GF-D8 (cell line): ENCODE data around the gene PDE4D.
"Not testable (repeated sequence)": the region's sequence is repeated elsewhere in the genome, so short reads cannot be mapped to it uniquely, and the experiment has no call there.

ENCODE experiments used
- DNase-seq: peaks from one replicate; lab custom pipeline; 2025; lab: John Stamatoyannopoulos, UW

The PDE4D gene

GRCh38 chr5:59471463-59471862 lies 422.1 kb downstream of the PDE4D start:
- no peak for DNase-seq

- no peak for DNase-seq
Measured at GRCh38 chr5:59467969-59468368, 425.6 kb downstream of the PDE4D start.

GRCh38 chr5:59466271-59466670 lies 427.3 kb downstream of the PDE4D start:
- no peak for DNase-seq

GRCh38 chr5:59464969-59465368 lies 428.6 kb downstream of the PDE4D start:
- DNase-seq = no peak

- not testable (repeated sequence) for DNase-seq
Measured at GRCh38 chr5:59463618-59464166, 429.8 kb downstream of the PDE4D start.

GRCh38 chr5:59462956-59463355 lies 430.6 kb downstream of the PDE4D start:
- DNase-seq = no peak

- DNase-seq = no peak
Measured at GRCh38 chr5:59460368-59461153, 433.0 kb downstream of the PDE4D start.

GRCh38 chr5:59458966-59459729 lies 434.4 kb downstream of the PDE4D start:
- DNase-seq = no peak

GRCh38 chr5:59458321-59458720 lies 435.2 kb downstream of the PDE4D start:
- DNase-seq = no peak

- no peak for DNase-seq
Measured at GRCh38 chr5:59449905-59450644, 443.5 kb downstream of the PDE4D start.

- DNase-seq = no peak
Measured at GRCh38 chr5:59446356-59446755, 447.2 kb downstream of the PDE4D start.

GRCh38 chr5:59445741-59446140 lies 447.8 kb downstream of the PDE4D start:
- no peak for DNase-seq

GRCh38 chr5:59439303-59439702 lies 454.2 kb downstream of the PDE4D start:
- no peak for DNase-seq

GRCh38 chr5:59437176-59437575 lies 456.4 kb downstream of the PDE4D start:
- no peak for DNase-seq

GRCh38 chr5:59436364-59437148 lies 457.0 kb downstream of the PDE4D start:
- DNase-seq = no peak

- DNase-seq = no peak
Measured at GRCh38 chr5:59433174-59433573, 460.4 kb downstream of the PDE4D start.

GRCh38 chr5:59430066-59430685 lies 463.4 kb downstream of the PDE4D start:
- no peak for DNase-seq

GRCh38 chr5:59428391-59428790 lies 465.1 kb downstream of the PDE4D start:
- DNase-seq = no peak

- no peak for DNase-seq
Measured at GRCh38 chr5:59424515-59424914, 469.0 kb downstream of the PDE4D start.

GRCh38 chr5:59423021-59423420 lies 470.5 kb downstream of the PDE4D start:
- no peak for DNase-seq
